ENCODE results near the gene RCSD1.
A peak's percentile ranks its signal among the peaks of the same experiment; 100 is the strongest.

RCSD1 gene

DNA sequence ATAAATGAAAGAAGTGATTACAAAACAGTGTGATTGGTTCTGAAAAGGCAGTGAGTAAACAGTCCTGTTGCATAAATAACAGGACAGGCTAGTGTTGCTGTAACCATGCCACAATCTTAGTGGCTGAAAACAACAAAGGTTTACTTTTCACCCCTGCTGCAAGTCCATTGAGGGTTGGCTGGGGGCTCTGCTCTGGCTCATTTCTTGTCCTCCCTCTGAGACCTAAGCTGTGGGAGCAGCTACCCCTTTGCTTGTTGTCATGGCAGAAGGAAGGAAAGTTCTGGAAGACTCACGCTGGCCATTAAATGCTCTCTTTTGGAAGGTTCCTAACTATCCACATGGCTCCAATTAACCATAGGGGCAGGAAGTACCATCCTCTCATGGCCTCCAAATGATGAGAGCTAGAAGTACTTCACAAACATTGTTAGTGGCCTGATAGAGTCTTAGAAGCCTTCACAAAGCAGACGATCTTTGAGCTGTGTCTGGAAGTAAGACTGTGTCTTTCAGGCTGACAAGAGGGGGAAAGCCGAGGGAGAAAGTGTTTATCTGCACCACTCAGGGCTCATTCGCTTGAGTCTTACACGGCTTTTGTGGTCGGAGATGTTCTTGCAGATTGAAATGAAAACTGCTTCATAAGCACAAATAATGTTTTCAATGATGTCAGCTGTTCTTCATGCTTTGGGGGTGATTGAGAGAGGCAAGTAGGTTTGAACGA lies 11.9 kb downstream of the RCSD1 start:
- no peak for DNase-seq (ENCODE audit: low read depth)

DNA sequence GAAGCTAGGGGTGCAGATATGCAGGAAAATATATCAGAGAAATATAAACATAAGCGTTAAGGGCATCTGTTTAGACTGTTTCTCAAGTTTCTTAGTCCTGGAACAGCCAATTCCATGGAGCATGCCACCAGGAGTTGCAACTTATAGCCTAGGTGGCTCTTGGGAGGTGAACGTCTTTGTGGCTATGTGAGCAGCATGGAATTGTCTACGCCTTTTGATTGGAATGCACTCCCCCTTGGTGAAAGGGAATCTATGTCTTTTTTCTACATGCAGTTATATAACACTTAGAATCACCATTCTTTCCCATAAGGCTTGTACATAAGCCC lies 12.4 kb downstream of the RCSD1 start:
- DNase-seq (ENCODE audit: low read depth): no peak

DNA sequence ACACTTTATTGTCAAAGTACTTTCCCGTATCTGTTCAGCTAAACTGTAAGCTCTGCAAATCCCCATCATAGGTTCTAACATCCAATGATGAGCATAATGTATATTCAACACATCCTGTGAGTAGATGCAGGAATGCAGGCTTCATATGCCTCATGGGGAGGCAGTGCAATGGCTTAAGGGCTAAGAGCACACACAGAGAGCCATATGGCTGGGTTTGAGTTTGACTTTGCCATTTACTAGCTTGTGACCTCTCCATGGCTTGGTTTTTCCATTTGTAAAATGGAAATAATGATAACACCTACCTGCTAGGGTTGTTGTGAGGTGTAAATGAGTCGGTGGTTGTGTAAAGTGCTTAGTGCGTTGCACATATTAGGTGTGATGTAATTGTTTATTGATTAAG lies 13.4 kb downstream of the RCSD1 start:
- no peak for DNase-seq (ENCODE audit: low read depth)

GRCh38 chr1:167644551-167644950 lies 14.5 kb downstream of the RCSD1 start:
- no peak for DNase-seq (ENCODE audit: low read depth)

GRCh38 chr1:167645140-167645541 lies 15.1 kb downstream of the RCSD1 start:
- no peak for DNase-seq (ENCODE audit: low read depth)

DNA sequence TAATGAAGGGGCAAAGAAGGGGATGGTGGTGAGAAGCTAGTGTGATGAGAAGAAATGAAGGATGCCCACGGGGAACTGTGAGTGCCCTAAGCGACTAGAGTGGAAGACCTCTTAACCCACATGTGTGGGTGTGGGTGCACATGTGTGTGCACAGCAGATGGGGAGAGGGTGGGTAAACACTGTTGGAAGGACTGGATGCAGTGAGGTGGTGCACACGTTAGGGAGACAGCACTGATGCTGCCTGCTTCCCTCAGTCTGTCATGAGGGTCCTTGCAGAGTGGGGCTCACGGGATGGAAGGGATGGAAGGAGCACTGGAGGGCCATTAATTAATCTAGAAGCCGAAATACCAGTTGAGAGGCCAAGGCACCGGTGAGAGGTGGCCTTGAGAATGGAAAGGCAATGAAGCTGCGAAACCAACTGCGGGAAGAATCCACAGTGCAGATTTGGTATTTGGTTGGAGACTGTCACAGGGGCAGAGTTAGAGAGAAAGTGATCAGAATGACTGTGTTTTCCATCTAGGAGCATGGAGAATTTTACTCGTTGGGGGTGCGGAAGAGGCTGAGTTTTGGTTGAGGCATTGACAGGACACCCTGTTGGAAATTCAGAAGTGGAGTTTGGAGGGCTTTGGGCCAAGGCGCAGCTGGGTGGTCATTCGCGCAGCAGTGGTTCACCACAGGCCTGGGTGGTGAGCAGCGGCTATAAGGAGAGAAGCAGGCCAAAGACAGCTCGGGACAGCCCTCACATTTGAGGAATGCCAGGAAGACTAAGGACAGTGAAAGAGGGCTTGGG lies 15.8 kb downstream of the RCSD1 start:
- no peak for DNase-seq (ENCODE audit: low read depth)

DNA sequence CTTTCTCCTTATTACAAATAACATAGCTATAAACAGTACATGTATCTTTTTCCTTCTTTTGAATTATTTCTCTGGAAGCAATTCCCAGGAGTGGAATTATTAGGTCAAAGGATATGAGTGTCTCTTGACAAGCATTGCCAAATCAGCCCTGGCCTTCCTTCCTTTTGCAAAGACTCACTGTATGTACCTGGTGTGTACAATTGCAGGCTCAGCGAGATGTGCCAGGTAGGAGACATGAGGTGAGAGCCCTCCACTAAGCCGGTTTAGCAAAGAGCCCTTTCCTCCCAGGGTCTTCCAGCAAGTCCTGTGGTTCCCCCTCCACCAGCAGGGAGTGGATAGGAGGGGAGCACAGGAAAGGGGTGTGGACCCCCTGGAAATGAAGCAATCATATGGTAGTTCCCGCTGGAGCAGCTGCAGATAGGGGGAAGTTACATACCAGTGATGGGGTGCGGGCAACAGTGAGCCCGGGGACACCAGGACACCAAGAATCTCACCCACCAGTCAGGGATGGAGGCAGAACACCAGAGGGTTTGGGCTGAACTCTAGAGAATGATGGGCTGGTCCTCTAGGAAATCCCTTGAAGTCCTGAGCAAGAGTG lies 18.3 kb downstream of the RCSD1 start:
- DNase-seq (ENCODE audit: low read depth): no peak

DNA sequence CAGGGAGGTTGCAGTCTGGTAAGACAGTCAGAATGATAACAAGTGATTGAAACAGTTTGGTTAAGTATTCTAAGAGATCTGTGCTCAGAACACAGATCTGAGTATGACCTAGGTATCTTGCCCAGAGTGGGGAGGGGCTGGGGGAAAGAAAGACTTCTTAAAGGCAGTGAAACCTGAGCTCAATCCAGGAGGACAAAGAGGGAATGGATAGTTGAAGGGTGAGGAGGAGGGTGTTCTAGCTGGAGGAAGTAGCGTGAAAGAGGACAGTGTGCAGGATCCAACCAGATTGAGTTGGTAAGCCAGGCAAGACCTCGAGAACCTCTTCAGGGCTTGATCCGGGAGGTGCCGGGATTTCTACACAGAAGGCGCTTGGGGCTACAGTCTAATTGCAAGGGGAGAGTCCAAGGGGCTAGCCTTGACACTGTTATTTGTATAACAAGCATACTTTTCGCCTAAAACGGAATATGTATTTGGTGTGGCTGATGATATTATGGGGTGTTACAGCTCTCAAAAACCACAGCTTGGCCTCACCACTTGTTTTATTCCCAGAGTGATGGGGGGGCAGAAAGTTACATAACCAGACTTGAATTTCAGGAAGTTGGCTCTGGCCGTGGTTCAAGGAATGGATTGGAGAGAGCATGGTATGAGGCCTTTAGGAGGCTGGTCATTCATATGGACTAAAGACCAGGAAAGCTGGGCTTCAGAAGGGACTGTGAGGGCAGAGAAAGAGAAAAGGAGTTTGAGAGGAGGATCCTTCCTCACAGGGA lies 19.1 kb downstream of the RCSD1 start:
- no peak for DNase-seq (ENCODE audit: low read depth)

DNA sequence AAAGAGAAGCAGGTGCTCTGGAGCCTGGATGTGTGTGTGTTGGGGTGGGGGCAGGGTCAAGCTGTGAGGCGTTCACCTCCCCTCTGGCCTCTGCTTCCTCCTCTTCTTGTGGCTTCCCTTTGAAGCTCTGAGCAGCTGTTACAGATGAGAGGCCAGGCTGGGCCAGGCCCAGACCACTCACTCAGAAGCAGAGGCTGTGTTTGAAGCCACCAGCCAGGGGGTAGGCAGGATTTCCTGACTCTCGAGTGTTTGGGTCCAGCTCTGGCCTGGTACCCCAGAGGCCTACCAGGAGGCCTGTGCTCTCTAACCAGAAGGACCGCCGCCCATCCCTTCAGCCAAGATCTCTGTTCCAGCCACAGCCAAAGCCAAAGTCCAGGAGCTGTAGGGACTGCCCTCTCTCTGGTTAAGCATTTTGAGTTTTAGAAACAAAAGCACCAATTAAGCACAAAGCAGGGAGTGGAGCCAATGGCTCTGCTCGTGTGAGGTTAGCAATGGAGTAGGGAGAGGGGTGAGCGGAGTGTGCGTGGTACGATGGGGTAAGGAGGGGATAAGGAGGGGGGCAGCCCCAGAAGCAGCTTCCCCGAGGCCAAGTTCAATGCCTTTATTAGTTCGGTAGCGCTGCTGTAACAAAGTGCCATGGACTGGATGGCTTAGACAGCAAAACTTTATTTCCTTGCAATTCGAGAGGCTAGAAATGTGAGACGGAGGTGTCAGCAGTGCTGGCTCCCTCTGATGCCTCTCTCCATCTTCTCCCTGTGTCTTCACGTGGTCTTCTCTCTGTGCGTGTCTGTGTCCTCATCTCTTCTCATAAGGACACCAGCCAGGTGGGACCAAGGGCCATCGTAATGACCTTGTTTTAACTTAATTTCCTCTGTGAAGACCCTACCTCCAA lies 20.5 kb downstream of the RCSD1 start:
- DNase-seq (ENCODE audit: low read depth): no peak

DNA sequence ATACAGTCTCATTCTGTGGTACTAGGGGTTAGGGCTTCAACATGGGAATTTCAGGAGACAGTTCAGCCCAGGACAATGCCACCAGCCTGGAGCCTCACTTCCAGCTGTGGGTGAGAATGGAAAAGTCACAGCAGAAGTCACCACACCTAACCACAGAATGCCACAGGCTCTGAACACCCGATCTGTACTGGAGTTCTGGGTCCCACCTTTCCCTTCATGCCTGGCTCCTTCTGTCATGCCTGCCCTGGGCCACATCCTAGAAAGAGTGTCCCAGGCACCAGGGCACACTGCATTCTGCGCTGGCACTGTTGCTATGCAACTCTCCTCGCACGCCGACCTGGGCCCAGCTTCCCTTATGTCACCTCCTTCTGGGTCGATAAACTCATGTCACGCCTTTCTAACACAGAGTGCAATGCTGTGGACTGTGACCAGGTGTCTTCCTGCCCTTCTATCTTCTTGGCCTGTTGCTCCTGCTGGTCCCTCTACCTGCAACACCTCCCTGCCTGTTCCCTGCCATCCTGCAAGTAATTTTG lies 21.2 kb downstream of the RCSD1 start:
- DNase-seq (ENCODE audit: low read depth): no peak

DNA sequence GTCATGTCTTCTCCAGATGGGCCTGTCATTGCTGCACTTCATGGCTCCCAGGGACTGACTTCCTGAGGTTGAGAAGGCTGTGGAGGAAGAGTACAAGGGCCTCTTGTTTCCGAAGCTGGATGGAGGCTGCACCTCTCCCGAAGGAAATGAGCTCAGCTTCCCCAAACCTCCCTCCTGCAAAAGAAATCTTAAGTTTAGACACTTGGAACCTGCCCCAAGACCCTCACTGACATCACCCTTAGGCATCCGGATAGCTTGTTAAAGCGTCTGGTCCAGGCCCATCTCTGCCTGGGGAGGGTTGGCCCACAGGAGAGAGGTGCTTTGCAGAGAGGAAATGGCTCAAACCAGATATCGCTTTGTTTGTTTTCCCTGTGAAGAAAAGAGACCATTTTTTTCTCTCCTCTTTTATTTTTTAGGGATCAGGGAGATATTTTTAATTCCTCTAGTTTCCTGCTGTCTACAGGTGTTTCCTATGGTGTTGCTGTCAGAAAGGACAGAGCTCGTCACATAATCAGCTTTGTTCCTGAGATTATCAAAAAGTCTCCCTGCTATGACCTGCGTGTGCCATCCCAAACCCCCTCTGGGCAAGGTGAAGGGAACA lies 25.0 kb downstream of the RCSD1 start:
- DNase-seq (ENCODE audit: low read depth): no peak

DNA sequence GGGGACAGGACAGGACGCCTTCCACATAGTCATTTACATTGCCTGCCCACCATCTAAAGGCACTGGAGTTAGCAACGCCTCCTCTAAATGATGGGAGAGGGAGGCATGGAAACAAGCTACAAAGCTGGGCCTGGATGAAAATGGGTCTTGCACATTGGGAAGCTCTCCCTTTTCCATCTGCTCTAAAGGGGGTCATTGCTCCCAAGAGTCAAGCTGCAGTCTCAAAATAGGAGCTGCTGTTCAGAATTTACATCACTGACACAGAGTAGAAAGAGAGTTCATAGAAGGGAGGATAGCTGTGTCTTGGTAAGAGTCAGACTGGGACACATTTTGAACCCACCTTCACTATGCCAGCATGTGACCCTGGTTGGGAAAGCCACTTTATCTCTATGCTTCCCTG lies 26.6 kb downstream of the RCSD1 start:
- DNase-seq (ENCODE audit: low read depth): no peak

GRCh38 chr1:167658574-167659328 lies 28.7 kb downstream of the RCSD1 start:
- no peak for DNase-seq (ENCODE audit: low read depth)

- DNase-seq (ENCODE audit: low read depth): no peak
Observed at GRCh38 chr1:167659450-167659849, 29.4 kb downstream of the RCSD1 start.

DNA sequence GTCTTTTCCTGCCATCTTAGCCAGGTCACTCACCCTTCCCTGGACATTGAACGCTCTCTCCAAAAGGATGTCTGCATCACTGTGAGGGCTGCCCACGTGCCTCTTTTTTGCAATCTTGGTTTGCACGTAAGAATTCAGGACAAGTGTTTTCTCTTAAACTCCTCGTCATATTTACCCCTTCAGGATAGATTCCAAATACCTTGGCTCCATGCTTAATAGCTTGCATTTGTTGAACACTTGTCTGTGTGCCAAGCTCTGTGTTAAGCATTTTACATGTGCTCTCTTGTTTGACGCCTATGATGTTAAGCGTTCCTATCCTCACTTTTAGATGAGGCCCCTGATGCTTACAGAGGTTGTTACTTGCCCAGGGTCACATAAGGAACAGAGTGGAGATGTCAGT lies 29.8 kb downstream of the RCSD1 start:
- no peak for DNase-seq (ENCODE audit: low read depth)

DNA sequence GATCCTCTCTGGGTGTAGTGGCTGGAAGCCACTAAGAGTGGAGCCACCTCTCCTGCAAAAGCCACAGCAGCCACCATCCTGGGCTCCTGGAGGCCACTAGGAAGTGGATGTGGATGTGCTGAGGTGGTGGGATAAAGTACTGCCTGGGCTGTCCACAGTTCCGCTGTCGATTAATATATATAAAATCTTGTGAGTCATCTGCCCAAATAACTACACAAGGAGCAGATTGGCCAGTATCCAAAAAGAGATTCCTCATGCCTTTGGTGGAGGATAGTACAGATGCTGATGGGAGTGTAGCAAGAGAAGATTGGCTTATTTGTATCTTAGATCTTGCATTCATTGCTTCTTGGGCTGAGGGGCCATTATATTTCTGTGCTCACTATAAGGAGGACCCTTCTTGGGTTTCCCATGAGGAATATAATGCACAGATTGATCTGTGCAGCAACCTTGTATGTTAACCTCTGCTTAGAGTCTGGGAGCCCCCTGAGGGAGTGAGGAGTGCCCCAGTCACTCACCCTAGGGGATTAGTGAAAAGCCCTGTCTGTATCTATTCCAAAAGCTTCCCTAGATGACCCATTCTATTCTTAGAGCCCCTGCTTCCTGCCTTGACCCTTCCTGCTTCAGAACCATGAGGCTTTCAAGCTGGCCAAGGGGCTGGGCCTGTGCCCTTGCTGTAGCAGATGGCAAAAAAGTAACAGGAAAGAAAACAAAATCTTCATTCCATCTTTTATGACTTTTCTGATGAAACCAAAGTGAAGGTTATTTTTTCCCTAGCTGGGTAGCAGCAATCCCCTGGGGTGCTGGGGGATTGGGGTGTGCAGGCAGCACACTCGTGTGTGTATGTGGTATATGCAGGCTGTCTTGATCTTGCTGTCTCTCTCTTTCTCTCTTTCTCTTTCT lies 31.7 kb downstream of the RCSD1 start:
- DNase-seq (ENCODE audit: low read depth): peak; percentile 82

DNA sequence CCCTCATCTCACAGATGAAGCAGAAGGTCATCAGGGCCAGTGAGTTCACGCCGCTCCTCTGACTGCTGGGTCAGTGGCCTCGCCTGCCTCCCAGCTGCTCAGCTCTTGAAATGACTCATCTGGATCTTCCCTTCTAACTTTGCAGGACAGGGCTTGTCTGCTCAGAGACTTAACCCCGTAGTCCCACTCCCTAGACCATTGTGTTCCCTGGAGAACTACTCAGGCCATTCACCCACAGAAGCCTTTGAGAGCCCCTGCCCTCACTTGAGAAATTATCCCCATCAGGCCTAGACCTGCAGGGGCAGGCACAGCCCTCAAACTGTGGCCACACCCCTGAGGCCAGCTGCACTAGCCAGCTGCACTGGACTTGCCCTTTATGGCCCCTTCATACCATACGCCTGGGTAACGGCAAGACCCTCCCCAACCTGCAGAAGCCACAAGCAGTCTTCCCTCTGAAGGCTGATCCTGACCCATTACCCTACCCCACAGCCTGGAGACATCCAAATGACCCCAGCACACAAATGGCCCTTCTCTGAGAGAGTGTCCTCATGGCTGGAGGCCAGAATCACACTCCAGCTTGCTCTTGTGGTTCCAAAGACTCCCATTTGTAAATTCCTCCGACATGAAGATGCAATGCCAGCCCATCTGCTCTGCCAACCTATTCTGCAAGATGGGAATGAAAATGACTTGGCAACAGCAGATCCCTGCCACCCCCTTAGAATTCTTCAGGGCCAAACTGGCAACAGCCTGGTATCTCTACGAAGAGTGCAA lies 33.2 kb downstream of the RCSD1 start:
- peak; percentile 39 for DNase-seq (ENCODE audit: low read depth)

- no peak for DNase-seq (ENCODE audit: low read depth)
Observed at GRCh38 chr1:167665469-167665868, 35.4 kb downstream of the RCSD1 start.
